HG03108 (cell line): ENCODE results near the gene MYBL2.

ENCODE experiments used
- ATAC-seq: cut with Tn5 transposase; IDR thresholded peaks from one replicate; pipeline ENCODE4 v1.9.1; 2021; ENCODE audit warnings: moderate library complexity; ENCODE audit not compliant: unreplicated experiment

Gene MYBL2

DNA sequence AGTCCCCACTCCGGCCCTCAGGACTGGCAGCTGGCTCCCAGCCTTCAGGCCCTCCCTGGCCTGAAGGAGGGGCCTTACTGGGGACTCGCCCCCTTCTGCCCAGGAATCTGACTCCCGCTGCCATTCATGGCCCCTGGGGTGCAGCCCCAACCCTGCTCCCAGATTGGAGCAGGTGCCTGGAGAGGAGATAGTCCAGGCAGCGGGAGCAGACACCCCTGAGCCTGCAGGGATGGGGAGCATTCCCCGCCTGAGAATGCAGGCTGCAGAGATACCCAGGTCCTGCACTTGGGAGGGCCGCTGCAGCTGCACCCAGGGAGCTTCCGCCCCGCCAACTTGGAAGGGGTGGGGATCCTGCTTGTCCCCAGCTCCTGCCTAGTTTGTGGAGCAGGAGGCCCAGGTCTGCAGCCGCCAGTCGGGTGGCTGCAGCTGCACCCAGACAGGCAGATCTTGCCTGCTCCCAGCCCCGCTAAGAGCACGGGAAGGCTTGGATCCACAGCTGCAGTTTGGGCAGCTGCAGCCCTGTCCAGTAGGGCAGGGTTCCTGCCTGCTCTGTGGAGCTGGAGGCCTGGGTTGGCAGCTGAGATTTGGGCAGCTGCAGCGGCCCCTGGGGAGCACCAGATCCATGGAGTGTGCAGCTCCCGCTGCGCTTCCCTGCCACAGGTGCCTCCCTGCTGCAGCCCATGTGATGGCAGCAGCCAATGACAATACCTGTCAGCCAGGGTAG, 54.7 kb downstream of the MYBL2 start:
- no peak for ATAC-seq

DNA sequence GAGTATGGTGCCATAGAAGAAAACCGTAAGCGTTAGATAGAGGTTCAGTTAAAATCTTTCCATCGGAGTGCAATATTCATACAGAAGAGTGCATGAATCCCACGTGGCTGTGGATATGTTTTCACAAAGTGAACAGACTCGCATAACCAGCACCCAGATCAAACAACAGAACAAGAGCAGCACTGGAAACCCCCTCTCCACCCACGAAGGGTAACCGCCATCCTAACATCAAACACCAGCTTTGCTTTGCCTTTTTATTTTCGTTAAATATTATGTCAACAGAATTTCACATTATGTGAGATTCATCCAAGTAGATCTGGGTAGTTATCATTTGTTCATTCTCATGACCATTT, 55.2 kb downstream of the MYBL2 start:
- ATAC-seq = no peak

DNA sequence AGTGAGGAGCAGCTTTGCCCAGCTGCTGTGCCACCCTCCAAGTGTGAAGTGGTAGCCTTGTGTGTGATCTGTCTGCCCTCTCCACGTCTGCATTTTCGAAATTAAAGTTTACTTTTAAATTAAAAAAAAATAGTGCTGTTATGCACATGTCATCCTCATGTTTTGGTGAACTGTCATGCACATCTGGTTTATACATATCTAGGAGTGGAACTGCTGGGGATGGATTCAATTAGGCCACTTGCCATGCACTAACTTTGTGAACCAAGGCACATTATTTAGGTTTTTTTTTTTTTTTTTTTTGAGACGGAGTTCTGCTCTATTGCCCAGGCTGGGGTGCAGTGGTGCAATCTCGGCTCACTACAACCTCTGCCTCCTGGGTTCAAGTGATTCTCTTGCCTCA, 56.3 kb downstream of the MYBL2 start:
- ATAC-seq = no peak

DNA sequence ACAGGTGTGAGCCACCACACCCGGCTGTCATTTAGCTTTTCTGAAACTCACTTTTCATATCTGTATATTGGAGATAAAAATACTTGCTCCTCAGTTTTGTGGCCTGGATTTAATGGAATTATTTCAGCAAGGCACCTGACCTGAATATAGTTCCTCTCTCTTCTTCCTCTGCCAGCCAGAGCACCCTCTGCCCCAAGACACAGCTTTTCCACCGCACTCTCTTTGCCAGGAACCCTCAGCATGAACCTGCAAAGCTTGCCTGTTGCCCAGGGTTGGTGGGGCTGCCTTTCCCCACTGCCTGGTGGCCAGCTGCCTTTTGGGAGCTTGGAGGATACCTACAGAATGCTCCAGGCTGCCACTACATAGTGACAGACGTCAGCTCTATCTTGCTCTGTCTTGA, 56.8 kb downstream of the MYBL2 start:
- no peak for ATAC-seq

DNA sequence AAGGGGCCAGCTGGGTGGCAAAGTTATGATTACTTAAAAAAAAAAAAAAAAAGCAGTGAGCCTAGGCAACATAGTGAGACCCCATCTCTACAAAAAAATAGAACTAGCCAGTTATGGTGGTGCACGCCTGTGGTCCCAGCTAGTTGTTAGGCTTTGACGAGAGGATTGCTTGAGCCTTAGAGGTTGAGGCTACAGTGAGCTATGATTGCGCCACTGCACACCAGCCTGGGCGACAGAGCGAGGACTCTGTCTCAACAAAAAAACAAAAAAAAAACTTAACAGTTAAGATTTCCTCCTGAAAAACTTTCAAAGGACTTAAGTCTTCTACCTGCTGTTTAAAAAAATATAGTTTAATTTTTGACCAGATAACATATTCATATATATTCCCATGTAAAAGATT, 57.5 kb downstream of the MYBL2 start:
- no peak for ATAC-seq

DNA sequence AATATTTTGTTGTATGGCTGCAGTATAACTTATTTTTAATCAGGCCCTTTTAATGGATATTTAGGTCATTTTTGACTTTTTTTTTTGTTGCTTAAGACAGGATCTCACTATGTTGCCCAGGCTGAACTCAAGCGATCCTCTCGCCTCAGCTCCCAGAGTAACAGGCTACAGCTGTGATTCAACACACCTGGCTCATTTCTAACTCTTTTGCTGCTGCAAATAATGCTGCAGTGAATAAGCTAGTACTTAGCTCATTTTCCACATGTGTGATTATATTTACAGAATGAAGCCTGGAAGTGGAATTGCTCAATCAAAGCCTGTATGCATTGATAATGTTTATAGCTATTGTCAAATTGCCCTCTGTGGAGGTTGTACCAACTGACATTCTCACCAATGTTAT, 58.8 kb downstream of the MYBL2 start:
- ATAC-seq = no peak

DNA sequence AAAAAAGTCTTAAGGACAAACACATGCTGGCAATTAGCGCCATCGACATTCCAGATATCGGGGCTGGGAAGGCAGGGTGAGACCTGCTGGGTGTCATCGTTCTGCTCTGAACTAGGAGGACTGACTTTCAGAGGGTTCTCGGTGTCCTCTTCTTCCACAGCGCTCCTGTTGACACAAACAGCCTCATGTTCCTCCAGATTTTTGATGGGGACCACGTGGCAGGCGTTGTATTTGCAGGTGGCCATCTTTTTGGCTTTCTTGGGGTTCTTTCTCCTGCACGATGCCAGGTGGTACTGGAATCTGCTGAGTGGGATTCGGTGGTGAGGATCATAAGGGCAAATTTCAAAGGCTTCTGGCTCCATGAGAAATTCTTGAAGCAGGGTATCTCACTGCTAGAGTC, 59.4 kb downstream of the MYBL2 start:
- ATAC-seq = no peak

DNA sequence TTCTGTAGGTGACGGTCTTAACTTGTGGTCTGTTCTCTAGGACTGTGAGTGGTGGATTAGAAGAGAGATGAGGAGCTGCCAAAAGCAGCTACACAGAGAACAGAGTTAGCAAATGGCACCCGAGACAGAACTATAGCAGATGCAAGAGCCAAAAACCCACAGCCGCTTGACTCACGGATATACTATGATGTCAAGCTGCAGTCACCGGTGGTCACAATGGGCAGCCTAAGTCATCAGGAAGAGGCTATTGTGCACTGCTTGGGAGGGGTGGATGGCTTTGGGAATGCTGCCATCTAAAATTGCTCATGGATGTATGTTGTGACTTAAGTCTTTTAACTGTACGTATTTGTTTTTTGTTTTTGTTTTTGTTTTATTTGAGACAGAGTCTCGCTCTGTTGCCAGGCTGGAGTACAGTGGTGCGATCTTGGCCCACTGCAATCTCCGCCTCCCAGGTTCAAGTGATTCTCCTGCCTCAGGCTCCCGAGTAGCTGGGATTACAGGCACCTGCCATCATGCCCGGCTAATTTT, 60.0 kb downstream of the MYBL2 start, which contains the start of gene GTSF1L:
Gene GTSF1L (minus strand): TSS at position 192 of the 528 bp plus-strand sequence. CDS start 308 bp downstream, outside the sequence.
- no peak for ATAC-seq

DNA sequence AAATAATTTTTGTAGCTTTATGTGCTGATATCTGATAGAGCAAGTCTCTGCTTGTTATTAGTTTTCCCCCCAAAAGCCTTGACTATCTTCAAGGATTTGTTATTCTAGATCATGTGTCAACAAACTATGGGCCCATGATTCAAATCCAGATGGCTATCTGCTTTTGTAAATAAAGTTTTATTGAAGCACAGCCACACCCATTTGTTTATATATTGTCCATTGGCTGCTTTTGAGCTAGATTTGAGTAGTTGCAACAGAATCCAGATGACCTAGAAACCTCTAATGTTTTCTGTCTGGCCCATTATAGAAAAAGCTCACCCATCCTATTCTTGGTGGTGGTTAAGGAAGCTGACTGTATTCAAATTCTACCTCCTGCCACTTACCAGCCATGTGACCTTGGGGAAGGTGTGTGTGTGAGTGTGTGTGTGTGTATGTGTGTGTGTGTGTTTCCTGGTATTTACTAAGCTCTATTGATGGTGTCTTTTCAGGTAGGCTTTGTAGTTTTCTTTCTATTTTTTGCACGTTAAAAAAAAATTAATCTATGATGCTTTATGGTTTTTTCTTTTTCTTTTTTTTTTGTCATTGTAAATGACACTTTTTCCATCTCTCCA, 61.2 kb downstream of the MYBL2 start:
- no peak for ATAC-seq

DNA sequence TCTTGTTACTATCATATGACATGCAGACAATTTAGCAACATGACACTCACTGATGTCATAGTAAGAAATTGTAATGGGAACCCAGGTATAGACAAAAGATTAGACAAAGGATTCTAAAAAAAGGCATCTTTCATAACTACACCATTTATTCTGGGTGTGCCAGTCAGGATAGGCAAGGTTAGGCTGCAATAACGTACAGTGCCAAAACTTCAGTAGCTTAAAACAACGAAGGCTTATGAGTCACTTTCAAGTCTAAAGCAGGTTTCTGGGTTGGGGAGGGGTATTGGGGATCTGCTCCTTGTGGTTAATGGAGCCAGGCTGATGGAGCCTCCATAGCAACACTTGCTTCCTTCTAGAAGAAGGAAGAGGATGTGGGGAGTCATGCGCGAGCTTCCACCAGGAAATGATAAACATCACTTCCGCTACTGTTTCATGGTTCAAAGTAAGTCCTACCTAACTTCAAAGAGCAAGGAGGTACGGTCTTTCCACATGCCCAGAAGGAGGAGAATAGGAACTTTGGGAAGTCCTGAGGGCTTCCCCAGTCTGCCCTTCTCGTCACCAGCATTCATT, 61.9 kb downstream of the MYBL2 start:
- ATAC-seq = no peak

DNA sequence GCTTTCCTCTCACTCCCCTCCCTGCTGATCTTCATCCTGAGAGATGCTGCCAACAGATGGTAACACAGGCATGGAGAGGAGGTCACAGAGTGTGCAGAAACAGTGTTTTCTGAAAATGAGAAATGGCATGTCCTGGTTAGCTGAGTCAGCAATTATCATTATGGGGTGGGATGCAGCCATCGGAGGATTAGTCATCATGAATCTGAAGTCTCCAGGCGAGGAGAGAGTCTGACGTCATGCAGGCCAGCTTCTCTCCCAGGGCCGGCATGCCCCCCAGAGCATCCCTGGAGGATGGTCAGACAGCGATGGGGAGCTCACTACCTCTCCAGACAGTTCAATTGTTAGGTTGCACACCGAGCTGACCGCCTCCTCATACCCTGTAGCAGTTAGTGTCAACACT, 64.6 kb downstream of the MYBL2 start:
- no peak for ATAC-seq

DNA sequence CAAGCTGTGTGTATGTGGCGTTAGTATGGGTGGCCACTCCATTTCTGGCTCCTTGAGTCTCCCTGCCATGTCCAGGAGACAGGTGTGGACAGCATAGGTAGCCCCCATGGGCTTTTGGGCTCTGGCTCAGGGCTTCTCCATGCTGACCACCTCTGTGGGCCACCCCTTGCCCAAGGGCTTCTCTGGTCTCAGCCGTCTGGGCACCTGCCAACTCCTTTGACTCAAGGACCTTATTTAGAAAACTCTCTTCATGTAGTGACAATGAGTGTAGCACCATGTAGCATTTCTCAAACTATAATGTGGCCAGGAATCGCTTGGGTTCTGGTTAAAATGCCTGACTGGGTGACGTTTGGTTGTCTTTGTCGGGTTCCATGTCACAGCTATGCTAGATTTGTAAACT, 65.0 kb downstream of the MYBL2 start:
- ATAC-seq = no peak

DNA sequence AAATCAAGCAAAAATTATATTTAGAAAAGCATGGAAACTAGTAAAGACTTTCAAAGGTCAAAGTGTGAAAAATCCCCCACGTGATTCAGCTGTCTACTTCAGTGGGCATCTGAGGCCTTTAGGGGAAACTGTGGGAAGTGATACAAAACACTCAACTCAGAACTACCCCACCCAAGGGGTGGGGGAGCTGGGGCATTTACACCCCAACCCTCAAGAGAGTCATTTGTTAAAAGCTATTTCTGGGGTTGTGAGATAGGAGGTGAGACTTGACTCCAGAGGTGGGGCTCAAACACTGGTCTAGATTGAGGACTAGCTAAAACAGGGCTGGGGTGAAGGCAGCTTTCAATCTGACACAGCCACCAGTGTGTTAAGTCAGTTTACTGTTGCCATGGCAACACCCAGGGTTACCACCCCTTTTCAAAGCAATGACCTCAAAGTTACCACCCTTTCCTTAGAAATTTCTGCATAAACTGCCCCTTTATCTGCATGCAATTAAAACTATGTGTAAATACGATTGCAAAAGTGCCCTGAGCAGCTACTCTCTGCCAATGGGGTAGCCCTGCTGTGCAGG, 69.8 kb downstream of the MYBL2 start:
- ATAC-seq = peak; percentile 68

DNA sequence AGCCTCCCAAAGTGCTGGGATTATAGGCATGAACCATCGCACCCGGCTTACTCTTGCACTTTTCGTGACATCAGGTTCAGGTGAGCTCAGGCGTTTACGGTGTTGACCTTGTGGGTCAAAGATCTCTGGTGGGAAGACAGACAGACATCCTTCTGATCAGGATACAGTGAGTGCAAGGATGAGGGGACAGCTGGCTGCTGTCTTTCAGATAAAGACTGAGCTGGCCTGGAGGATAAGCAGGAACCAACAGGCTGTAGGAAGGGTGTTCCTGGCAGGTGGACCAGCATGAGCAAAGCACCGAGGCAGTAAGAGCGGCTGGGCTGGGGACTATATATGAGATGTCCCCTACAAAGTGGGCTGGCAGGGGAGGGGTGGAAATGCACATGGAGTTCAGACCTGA, 71.0 kb downstream of the MYBL2 start:
- no peak for ATAC-seq

DNA sequence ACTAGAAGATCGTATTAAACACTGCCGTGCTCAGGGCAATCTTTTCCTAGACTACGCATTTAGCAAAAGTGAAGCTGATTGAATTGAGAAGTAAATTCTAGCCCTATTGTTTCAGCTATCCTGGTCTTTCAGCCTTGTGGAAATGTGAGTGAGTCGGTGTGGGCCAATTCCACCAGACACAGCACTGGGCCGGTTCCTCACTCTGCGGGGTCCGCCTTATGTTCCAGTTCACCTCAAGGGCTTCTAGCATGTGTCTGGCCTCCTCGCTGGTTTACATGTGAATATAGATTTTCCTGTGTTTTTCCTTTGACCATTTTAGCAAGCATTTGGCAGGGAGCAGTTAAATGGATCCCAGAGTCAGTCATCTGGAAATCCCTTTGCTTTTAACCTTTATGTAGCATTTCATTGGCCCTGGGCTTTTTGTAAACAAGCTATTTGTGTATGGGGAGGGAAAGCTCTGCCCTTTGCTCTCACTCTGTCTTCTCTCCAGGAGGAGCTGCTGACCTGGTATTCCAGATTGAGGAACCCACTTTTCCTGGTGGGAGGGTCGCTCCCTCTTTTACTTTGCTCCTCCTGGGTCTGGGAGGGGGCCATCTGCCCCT, 72.3 kb downstream of the MYBL2 start:
- no peak for ATAC-seq

DNA sequence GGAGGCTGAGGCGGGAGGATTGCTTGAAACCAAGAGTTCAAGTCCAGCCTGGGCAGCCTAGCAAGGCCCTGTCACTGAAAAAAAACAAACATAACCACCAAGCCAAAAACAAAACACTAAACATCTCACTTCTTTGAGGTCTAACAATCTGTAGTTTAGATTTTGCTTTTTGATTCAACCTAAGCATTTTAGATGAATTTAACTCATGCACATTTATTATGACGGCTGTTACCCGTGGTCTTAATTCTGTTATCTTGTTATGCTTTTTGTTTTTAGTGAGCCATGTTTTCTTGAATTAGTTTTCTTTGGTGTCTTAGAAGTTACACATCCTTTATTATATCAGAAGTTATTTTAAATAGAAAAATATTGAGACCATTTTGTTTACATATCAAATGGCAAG, 73.7 kb downstream of the MYBL2 start:
- no peak for ATAC-seq

DNA sequence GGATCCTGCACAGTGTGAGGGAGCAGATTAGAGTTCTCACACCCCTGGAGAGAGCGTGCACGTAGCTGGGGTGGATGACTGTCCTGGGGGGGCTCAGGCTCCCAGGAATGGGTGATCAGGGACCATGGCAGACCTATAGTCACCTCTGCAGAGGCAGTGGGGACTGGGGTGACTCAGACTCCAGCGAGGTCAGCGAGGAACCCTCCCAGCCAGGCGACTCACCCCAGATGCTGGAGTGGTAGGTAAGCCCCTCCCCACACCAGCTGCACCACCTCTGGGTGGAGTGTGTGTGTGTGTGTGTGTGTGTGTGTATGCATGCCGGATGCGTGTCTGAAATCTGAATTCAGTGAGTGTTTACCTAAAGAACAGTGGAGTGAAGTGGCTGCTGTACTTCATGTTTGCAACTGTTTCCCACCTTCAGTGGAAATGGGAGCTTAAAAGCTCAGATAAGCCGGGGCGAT, 77.3 kb downstream of the MYBL2 start:
- ATAC-seq = no peak

DNA sequence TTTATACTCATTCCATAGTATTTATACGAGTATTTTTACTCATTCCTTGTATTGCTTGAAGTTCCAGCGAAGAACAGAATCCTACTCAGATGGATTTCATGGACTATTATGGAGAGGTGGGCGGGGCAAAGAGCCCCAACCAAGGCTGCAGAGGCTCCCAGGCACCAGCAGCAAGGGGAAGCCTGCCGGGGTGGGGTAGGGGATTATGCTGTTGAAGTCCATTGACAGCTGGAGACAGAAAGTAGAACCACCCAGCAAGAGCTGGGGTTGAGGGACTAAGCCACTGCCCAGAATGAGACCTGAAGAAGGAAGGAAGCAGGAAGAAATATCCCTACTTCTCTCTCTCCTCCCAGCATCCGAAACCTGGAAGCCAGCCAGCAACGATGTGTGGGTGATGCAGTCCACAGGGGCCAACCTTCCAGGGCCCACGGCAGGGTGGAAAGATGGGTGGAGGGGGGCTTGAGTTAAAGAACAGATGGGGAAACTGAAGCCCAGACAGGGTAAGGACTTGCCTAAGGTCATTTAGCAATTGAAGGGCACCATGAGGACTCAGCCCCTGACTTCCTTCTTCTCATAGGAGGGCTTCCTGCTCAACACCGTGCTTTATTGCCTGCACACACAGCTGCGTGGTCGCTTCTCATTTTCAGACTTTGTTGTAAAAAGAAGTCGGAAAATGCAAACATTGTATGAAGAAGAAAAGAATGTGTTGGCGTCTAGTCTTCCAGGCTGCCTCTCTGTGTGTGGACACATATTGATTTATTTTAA, 78.2 kb downstream of the MYBL2 start:
- no peak for ATAC-seq

DNA sequence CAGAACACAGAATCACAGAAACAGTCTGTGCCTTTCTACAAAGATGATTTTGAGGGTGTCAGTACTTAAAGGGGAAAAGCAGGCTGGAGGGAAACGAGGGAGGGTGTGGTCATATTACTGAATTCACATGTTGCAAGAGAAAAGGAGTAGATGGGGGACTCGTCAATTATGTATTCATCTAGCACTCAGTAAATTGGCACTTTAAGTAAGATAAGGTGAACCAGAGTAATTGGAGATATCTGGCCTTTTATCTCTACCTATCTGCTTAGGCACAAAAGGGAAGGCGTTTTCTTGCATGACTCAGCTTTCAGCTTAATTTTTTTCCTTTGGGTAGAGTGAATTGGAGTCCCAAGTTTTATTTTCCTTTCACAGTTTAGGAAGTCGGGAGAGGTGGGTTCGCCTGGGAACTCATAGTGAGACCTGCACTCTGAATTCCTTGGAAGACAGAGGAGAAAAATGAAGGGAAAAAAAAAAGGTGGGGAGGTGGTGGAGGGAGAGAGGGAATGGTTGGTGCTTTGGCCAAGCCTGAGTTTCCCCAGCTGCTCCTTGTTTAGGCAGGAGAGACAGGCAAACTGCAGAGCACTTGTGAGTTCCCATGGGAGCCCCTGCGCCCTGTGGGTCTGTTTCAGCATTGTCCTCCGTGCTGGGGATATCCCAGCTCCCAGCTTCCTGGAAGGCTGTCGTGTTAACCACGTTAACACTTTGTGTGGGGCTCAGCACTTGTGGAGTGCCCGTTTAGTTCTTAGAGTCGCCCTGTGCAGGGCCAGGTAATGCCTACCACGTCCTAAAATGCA, 79.6 kb downstream of the MYBL2 start:
- no peak for ATAC-seq

DNA sequence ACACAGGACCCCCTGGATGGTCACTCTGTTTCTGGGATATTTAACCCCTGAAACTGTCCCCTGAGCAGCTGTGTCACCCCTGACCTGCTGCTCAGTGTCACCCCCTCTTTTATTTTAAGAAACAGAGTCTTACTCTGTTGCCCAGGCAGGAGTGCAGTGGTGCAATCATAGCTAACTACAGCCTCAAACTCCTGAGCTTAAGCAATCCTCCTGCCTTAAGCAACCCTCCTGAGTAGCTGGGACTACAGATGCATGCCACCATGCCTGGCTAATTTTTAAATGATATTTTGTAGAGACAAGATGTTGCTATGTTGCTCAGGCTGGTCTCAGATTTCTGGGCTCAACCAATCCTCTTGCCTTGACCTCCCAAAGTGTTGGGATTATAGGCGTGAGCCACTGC, 81.4 kb downstream of the MYBL2 start:
- ATAC-seq = no peak
